Trophoblast cell (in vitro differentiated cells and primary cell): Measurements from ENCODE around the gene TEX26.

Experiments used
- DNase-seq, 2 donors: peaks; one replicate each; pipeline ENCODE4 v3.0.0-alpha.2; 2016
- H2AFZ ChIP-seq: 2 replicates; pipeline ENCODE4 v1.6.1; 2013; ENCODE audit warnings: low read length, moderate library complexity, mild to moderate bottlenecking; ENCODE audit not compliant: insufficient read depth, poor library complexity
- H2AK5ac ChIP-seq: 2 replicates; pipeline ENCODE4 v1.6.1; 2013; ENCODE audit warnings: mild to moderate bottlenecking, low read length
- H2BK120ac ChIP-seq: 2 replicates; pipeline ENCODE4 v1.6.1; 2013; ENCODE audit warnings: low read length, mild to moderate bottlenecking, moderate library complexity; ENCODE audit not compliant: insufficient read depth, poor library complexity
- H2BK12ac ChIP-seq: 2 replicates; pipeline ENCODE4 v1.6.1; 2013; ENCODE audit warnings: mild to moderate bottlenecking, low read length, moderate library complexity
- H2BK5ac ChIP-seq: 2 replicates; pipeline ENCODE4 v1.6.1; 2013; ENCODE audit warnings: low read length, low read depth, moderate library complexity, mild to moderate bottlenecking; ENCODE audit not compliant: poor library complexity
- H3K14ac ChIP-seq: 2 replicates; pipeline ENCODE4 v1.6.1; 2013; ENCODE audit warnings: mild to moderate bottlenecking, low read length
- H3K18ac ChIP-seq: 2 replicates; pipeline ENCODE4 v1.6.1; 2013; ENCODE audit warnings: mild to moderate bottlenecking, low read length
- H3K23ac ChIP-seq: 2 replicates; pipeline ENCODE4 v1.6.1; 2013; ENCODE audit warnings: low read length
- H3K27ac ChIP-seq: 2 replicates; pipeline ENCODE4 v1.5.1; 2013; ENCODE audit warnings: low read depth, mild to moderate bottlenecking, inconsistent platforms, low read length, moderate library complexity
- H3K27me3 ChIP-seq: 2 replicates; pipeline ENCODE4 v1.6.1; 2013; ENCODE audit warnings: inconsistent platforms, mild to moderate bottlenecking, low read length, moderate library complexity; ENCODE audit not compliant: insufficient read depth
- H3K36me3 ChIP-seq, 2 experiments: 1 replicate in 1 of 2; 2 replicates in 1 of 2; pipeline ENCODE4 v1.6.1; 2013; ENCODE audit warnings: low read length in 2 of 2, mild to moderate bottlenecking in 2 of 2, moderate library complexity in 1 of 2; ENCODE audit not compliant: insufficient read depth in 2 of 2, control insufficient read depth in 1 of 2
- H3K4ac ChIP-seq: 2 replicates; pipeline ENCODE4 v1.6.1; 2013; ENCODE audit warnings: low read depth, mild to moderate bottlenecking, low read length, moderate library complexity
- H3K4me1 ChIP-seq, 2 experiments: 1 replicate in 1 of 2; 2 replicates in 1 of 2; pipeline ENCODE4 v1.6.1; 2013; ENCODE audit warnings: low read length in 2 of 2, mild to moderate bottlenecking in 2 of 2, moderate library complexity in 1 of 2; ENCODE audit not compliant: insufficient read depth in 2 of 2, control insufficient read depth in 1 of 2
- H3K4me2 ChIP-seq: 2 replicates; pipeline ENCODE4 v1.6.1; 2013; ENCODE audit warnings: inconsistent platforms, mild to moderate bottlenecking, low read length, moderate library complexity
- H3K4me3 ChIP-seq: 2 replicates; pipeline ENCODE4 v1.5.1; 2013; ENCODE audit warnings: mild to moderate bottlenecking, low read depth, low read length, inconsistent platforms
- H3K79me1 ChIP-seq: one replicate; pipeline ENCODE4 v1.6.1; 2013; ENCODE audit warnings: low read length
- H3K79me2 ChIP-seq: 2 replicates; pipeline ENCODE4 v1.6.1; 2013; ENCODE audit warnings: low read length, mild to moderate bottlenecking; ENCODE audit not compliant: control insufficient read depth, insufficient read depth, poor library complexity
- H3K9ac ChIP-seq: 2 replicates; pipeline ENCODE4 v1.6.1; 2013; ENCODE audit warnings: mild to moderate bottlenecking, low read length
- H3K9me3 ChIP-seq: 2 replicates; pipeline ENCODE4 v1.6.1; 2013; ENCODE audit warnings: low read depth, mild to moderate bottlenecking, control low read depth, inconsistent platforms, low read length; ENCODE audit not compliant: insufficient read depth
- H4K12ac ChIP-seq: 2 replicates; pipeline ENCODE4 v1.6.1; 2013; ENCODE audit warnings: low read depth, mild to moderate bottlenecking, low read length, moderate library complexity
- H4K8ac ChIP-seq: 2 replicates; pipeline ENCODE4 v1.6.1; 2013; ENCODE audit warnings: low read depth, mild to moderate bottlenecking, low read length, moderate library complexity
- H4K91ac ChIP-seq: one replicate; pipeline ENCODE4 v1.6.1; 2013; ENCODE audit warnings: low read depth, mild to moderate bottlenecking, low read length, moderate library complexity
- WGBS: extraction: QIAGEN DNeasy Blood & Tissue Kit; methylation state at CpG from one replicate; pipeline ENCODE4 v1.1.7; 2013; ENCODE audit warnings: missing lambda C conversion rate; ENCODE audit not compliant: insufficient read length, insufficient coverage; ENCODE audit errors: extremely low coverage; 5-methylcytosine and 5-hydroxymethylcytosine counted together

TEX26 gene

GRCh38 chr13:30900436-30900835, 32.0 kb upstream of the TEX26 start:
- no peak for DNase-seq
- H3K79me1 ChIP-seq, result peaks cover 8% of the 10 kb centered on the region
- H2BK120ac ChIP-seq, result no peak overlapping the region
- no peak overlapping the region for H3K27ac ChIP-seq
- H3K4ac ChIP-seq, result no peak overlapping the region
- H3K9ac ChIP-seq, result no peak overlapping the region
- no peak overlapping the region for H3K4me3 ChIP-seq
- H3K9me3 ChIP-seq, result no peaks in the 10 kb centered on the region
- H3K27me3 ChIP-seq, result no peaks in the 10 kb centered on the region
- H3K18ac ChIP-seq, result peak overlapping the region; percentile 3
- H4K12ac ChIP-seq, result no peak overlapping the region
- H3K4me2 ChIP-seq, result no peak overlapping the region
- H3K23ac ChIP-seq, result no peak overlapping the region
- H2AFZ ChIP-seq, result no peak overlapping the region
- no peak overlapping the region for H4K8ac ChIP-seq
- no peaks in the 10 kb centered on the region for H3K36me3 ChIP-seq
- H3K4me1 ChIP-seq, result peaks cover 6 to 10% of the 10 kb centered on the region in 2 experiments
- H2BK5ac ChIP-seq, result no peak overlapping the region
- H4K91ac ChIP-seq, result peak overlapping the region; percentile 7
- peaks cover 2% of the 10 kb centered on the region for H3K79me2 ChIP-seq
- H3K14ac ChIP-seq, result no peak overlapping the region
- WGBS, result no CpG with 5 or more reads among the region's 4 CpGs
- H2AK5ac ChIP-seq, result peak overlapping the region; percentile 55
- peak overlapping the region; percentile 33 for H2BK12ac ChIP-seq

DNA sequence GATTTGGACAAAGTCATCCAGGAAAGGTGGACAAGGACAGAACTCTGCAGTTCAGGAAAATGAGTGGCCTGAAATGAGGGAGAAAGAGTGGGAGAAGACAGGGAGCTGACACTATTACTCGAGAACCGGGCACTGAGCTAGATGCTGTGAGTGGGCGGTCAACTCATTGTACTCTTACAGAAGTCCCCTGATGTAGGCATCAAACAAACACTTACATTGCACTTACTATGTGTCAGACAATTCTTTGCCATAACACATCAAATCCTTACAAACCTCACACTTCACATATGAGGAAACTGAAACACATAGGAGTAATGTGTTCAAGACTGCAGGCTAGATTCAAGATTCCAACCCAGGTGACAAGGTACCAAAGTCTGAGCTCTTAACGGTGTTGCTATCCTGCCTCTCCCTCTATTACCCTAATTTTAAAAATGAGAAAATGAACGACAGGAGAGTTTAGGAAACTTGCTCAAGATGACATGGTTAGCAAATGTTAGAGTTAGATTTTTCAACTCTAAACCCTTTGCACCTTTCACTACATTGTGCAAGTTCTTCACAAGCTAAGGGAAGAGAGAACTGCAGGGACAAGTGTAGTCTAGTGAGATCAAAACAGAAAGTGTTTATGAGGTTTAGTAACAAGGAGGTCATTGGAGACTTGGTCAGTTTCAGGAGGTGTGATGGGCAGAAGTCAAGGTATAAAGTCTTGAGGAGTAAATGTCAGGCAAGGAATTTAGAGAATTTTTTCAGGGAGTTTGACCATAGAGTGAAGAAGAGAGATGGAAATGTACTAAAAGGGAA, 31.3 kb upstream of the TEX26 start:
- Histone ChIP-seq H3K23ac (no peak overlapping the region), H3K14ac (no peak overlapping the region), H2BK5ac (no peak overlapping the region), H3K9me3 (no peaks in the 10 kb centered on the region), H3K9ac (no peak overlapping the region), H3K27me3 (no peaks in the 10 kb centered on the region), H3K4me3 (no peak overlapping the region), H4K12ac (no peak overlapping the region), H2BK12ac (peak overlapping the region; percentile 33), H3K79me2 (peaks cover 2% of the 10 kb centered on the region), H3K79me1 (peaks cover 8% of the 10 kb centered on the region), H2AK5ac (no peak overlapping the region), H3K4me1 (peaks cover 4 to 15% of the 10 kb centered on the region in 2 experiments), H2BK120ac (no peak overlapping the region), H3K4ac (no peak overlapping the region), H4K91ac (peak overlapping the region; percentile 2), H3K4me2 (no peak overlapping the region), H3K36me3 (no peaks in the 10 kb centered on the region), H2AFZ (no peak overlapping the region), H4K8ac (no peak overlapping the region), H3K18ac (no peak overlapping the region), H3K27ac (no peak overlapping the region)
- DNase-seq, result no peak
- no CpG with 5 or more reads among the region's 5 CpGs for WGBS

DNA sequence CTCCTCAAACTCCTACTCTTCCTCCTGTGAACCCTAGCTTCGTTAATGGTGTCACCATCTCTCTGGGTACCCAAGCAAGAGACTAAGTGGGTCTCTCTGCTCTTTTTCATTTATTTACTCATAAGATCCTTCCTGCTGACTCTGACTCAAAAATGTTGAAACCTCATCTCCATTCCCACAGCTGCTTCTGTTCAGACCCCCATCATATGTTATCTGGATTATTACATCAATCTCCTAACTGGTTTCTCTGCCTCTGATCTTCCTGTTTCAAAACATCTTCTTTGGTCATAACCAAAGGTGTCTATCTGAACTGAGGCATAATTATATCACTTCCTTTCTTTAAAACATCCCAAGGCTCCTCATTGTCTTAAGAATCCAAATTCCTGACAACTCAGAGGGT, 28.4 kb upstream of the TEX26 start:
- no peak overlapping the region for H2BK12ac ChIP-seq
- H3K9me3 ChIP-seq, result no peaks in the 10 kb centered on the region
- no peak overlapping the region for H3K4me3 ChIP-seq
- WGBS, result no CpG with 5 or more reads among the region's 1 CpG
- H3K27me3 ChIP-seq, result no peaks in the 10 kb centered on the region
- H2BK120ac ChIP-seq, result no peak overlapping the region
- H3K4me2 ChIP-seq, result no peak overlapping the region
- H3K36me3 ChIP-seq, result no peaks in the 10 kb centered on the region
- peaks cover 18 to 25% of the 10 kb centered on the region in 2 experiments for H3K4me1 ChIP-seq
- DNase-seq, result peak in 1 of 2 donors; percentile 4
- H2AK5ac ChIP-seq, result no peak overlapping the region
- H3K27ac ChIP-seq, result no peak overlapping the region
- H3K9ac ChIP-seq, result no peak overlapping the region
- H3K14ac ChIP-seq, result no peak overlapping the region
- no peak overlapping the region for H2BK5ac ChIP-seq
- no peak overlapping the region for H4K91ac ChIP-seq
- H3K4ac ChIP-seq, result no peak overlapping the region
- H3K79me2 ChIP-seq, result peaks cover 2% of the 10 kb centered on the region
- no peak overlapping the region for H3K18ac ChIP-seq
- peaks cover 20% of the 10 kb centered on the region for H3K79me1 ChIP-seq
- no peak overlapping the region for H4K8ac ChIP-seq
- H4K12ac ChIP-seq, result no peak overlapping the region
- no peak overlapping the region for H3K23ac ChIP-seq
- H2AFZ ChIP-seq, result no peak overlapping the region

GRCh38 chr13:30905932-30906383, 26.5 kb upstream of the TEX26 start, which contains the start of gene MEDAG:
Gene MEDAG, plus strand, starts transcription at chr13:30906271. Its CDS starts 245 bp downstream, at chr13:30906516.
- peaks cover 18 to 25% of the 10 kb centered on the region in 2 experiments for H3K4me1 ChIP-seq
- H4K91ac ChIP-seq, result peak within 1 kb of the TSS; percentile 93
- H2BK5ac ChIP-seq, result peak within 1 kb of the TSS; percentile 73
- WGBS, result no CpG with 5 or more reads among the region's 35 CpGs
- H2BK120ac ChIP-seq, result peak within 1 kb of the TSS; percentile 56
- peak within 1 kb of the TSS; percentile 93 for H2BK12ac ChIP-seq
- no peak within 1 kb of the TSS for H3K9ac ChIP-seq
- peak within 1 kb of the TSS; percentile 89 for H2AK5ac ChIP-seq
- H3K79me2 ChIP-seq, result peaks cover 2% of the 10 kb centered on the region
- peak within 1 kb of the TSS; percentile 36 for H3K14ac ChIP-seq
- peak within 1 kb of the TSS; percentile 73 for H3K27ac ChIP-seq
- H3K4ac ChIP-seq, result peak within 1 kb of the TSS; percentile 61
- H4K12ac ChIP-seq, result peak within 1 kb of the TSS; percentile 51
- peaks cover 20% of the 10 kb centered on the region for H3K79me1 ChIP-seq
- peak within 1 kb of the TSS; percentile 56 for H3K4me2 ChIP-seq
- no peaks in the 10 kb centered on the region for H3K9me3 ChIP-seq
- H3K4me3 ChIP-seq, result peak within 1 kb of the TSS; percentile 63
- H3K27me3 ChIP-seq, result no peaks in the 10 kb centered on the region
- H3K18ac ChIP-seq, result peak within 1 kb of the TSS; percentile 88
- H3K23ac ChIP-seq, result no peak within 1 kb of the TSS
- H4K8ac ChIP-seq, result peak within 1 kb of the TSS; percentile 85
- no peak for DNase-seq
- peaks cover 0 to 2% of the 10 kb centered on the region in 2 experiments for H3K36me3 ChIP-seq
- H2AFZ ChIP-seq, result peak within 1 kb of the TSS; percentile 37
